HepG2 (cell line): ENCODE data around the gene SLC27A3. TPM values are rescaled to one million over a fixed set of nuclear protein-coding genes. Genes with fewer than 3 reads are reported as not detected.

Source experiments
- AHDC1 ChIP-seq: sonication (generic); formaldehyde crosslinking; IDR thresholded peaks from 2 replicates; pipeline ENCODE4 v1.5.1; 2020; ENCODE audit warnings: mild to moderate bottlenecking, missing genetic modification reagents, borderline replicate concordance
- ARNT2 ChIP-seq: sonication (generic); formaldehyde crosslinking; IDR thresholded peaks from 2 replicates; pipeline ENCODE4 v1.8.0; 2022; ENCODE audit warnings: mild to moderate bottlenecking, low read depth, missing genetic modification reagents, moderate library complexity
- CTCF ChIP-seq: sonication (generic); formaldehyde crosslinking; IDR thresholded peaks from 2 replicates; pipeline ENCODE4 v1.5.0; 2020; ENCODE audit warnings: mild to moderate bottlenecking, missing genetic modification reagents, moderate library complexity
- E2F1 ChIP-seq: sonication (generic); formaldehyde crosslinking; IDR thresholded peaks from 2 replicates; pipeline ENCODE4 v1.5.0; 2020; ENCODE audit warnings: missing genetic modification reagents
- HDAC1 ChIP-seq: sonication (generic); formaldehyde crosslinking; IDR thresholded peaks from 2 replicates; pipeline ENCODE4 v1.5.1; 2020; ENCODE audit warnings: mild to moderate bottlenecking, missing genetic modification reagents
- KLF15 ChIP-seq: sonication (generic); formaldehyde crosslinking; IDR thresholded peaks from 2 replicates; pipeline ENCODE4 v1.8.1; 2023; ENCODE audit warnings: borderline replicate concordance, mild to moderate bottlenecking, inconsistent platforms, missing genetic modification reagents, mixed read lengths
- NFKB2 ChIP-seq: sonication (generic); formaldehyde crosslinking; IDR thresholded peaks from 2 replicates; pipeline ENCODE4 v1.4.0; 2020; ENCODE audit warnings: missing genetic modification reagents, borderline replicate concordance
- REXO4 ChIP-seq: sonication (generic); formaldehyde crosslinking; IDR thresholded peaks from 2 replicates; pipeline ENCODE4 v1.8.0; 2022; ENCODE audit warnings: missing genetic modification reagents, mild to moderate bottlenecking, borderline replicate concordance
- SALL2 ChIP-seq: sonication (generic); formaldehyde crosslinking; IDR thresholded peaks from 2 replicates; pipeline ENCODE4 v1.8.1; 2023; ENCODE audit warnings: mild to moderate bottlenecking, missing genetic modification reagents, inconsistent platforms
- SMYD3 ChIP-seq: sonication (generic); formaldehyde crosslinking; IDR thresholded peaks from 2 replicates; pipeline ENCODE4 v1.8.1; 2023; ENCODE audit warnings: mild to moderate bottlenecking, missing genetic modification reagents
- TCF12 ChIP-seq, 2 experiments: fragments of 450-650 bp in 1 of 2; sonication (generic) in 1 of 2; formaldehyde crosslinking in 1 of 2; IDR thresholded peaks; 2 replicates each; pipeline versions ENCODE4 v1.6.1 to v1.8.0; 2017 to 2022; ENCODE audit warnings: antibody characterized with exemption in 1 of 2, mild to moderate bottlenecking in 1 of 2, missing genetic modification reagents in 1 of 2, moderate library complexity in 1 of 2
- ZNF136 ChIP-seq: sonication (generic); formaldehyde crosslinking; IDR thresholded peaks from 2 replicates; pipeline ENCODE4 v1.8.1; 2022; ENCODE audit warnings: low read depth, mild to moderate bottlenecking, moderate library complexity, missing genetic modification reagents
- ZNF24 ChIP-seq: fragments of 450-650 bp; IDR thresholded peaks from 2 replicates; pipeline ENCODE4 v1.6.1; 2017; ENCODE audit warnings: antibody characterized with exemption, mild to moderate bottlenecking
- ZNF253 ChIP-seq: sonication (generic); formaldehyde crosslinking; IDR thresholded peaks from 2 replicates; pipeline ENCODE4 v1.8.0; 2022; ENCODE audit warnings: mild to moderate bottlenecking, missing genetic modification reagents, borderline replicate concordance
- ZNF362 ChIP-seq: sonication (generic); formaldehyde crosslinking; IDR thresholded peaks from 2 replicates; pipeline ENCODE4 v1.4.0; 2020; ENCODE audit warnings: missing genetic modification reagents, mild to moderate bottlenecking, borderline replicate concordance
- ZNF446 ChIP-seq: sonication (generic); formaldehyde crosslinking; IDR thresholded peaks from 2 replicates; pipeline ENCODE4 v1.5.0; 2020; ENCODE audit warnings: mild to moderate bottlenecking, missing genetic modification reagents
- ZZZ3 ChIP-seq: sonication (generic); formaldehyde crosslinking; IDR thresholded peaks from 2 replicates; pipeline ENCODE4 v1.4.0; 2020; ENCODE audit warnings: missing genetic modification reagents, mild to moderate bottlenecking, borderline replicate concordance
- polyA plus RNA-seq, 8 experiments: library from polyadenylated mRNA; depleted of rRNA in 3 of 8; stranded (reverse) in 7 of 8; unstranded in 1 of 8; fragments of >200 nt; fragmentation: Illumina TruSeq in 4 of 8; extraction: Trizol in 4 of 8; gene quantifications; 2 replicates each; pipeline versions ENCODE4 v1.2.1 to v1.2.3, GENCODE V29; 2011 to 2016; ENCODE audit warnings: low read depth in 4 of 8, missing spikeins in 1 of 8, mixed read lengths in 1 of 8; ENCODE audit not compliant: insufficient read depth in 1 of 8
- total RNA-seq, 5 experiments: library from RNA; depleted of rRNA; stranded (reverse); fragments of >200 nt; fragmentation: Illumina TruSeq; extraction: Trizol; gene quantifications; 2 replicates each; pipeline ENCODE4 v1.2.3, GENCODE V29; 2016; ENCODE audit warnings: low read depth in 1 of 5

The SLC27A3 gene
- total and polyA plus RNA-seq, 2 of the 13 experiments (the other 11 are each of a cell fraction or from before 2014, with no cell fraction given): 4.3 to 10.3 TPM

GRCh38 chr1:153783233-153784190 lies 8.3 kb downstream of the SLC27A3 start (continued):
- peak; percentile 38; the same call in 1 of the 2 replicates for TF ChIP-seq NFKB2 (CRISPR knock-in tag)
- peak; percentile 78; the same call in 1 of the 2 replicates for TF ChIP-seq KLF15
- TF ChIP-seq AHDC1: peak; percentile 65; the same call in 1 of the 2 replicates
- TF ChIP-seq ZZZ3 (CRISPR knock-in tag): no peak
- no peak for TF ChIP-seq ZNF24
- peak; percentile 98 for TF ChIP-seq ZNF136
- peak; percentile 14; the same call in 1 of the 2 replicates for TF ChIP-seq CTCF (CRISPR knock-in tag)
- TF ChIP-seq ZNF446 (CRISPR knock-in tag): 0 out of 2 replicates have a peak, but pooled peaks have one; percentile 68
- TF ChIP-seq ARNT2 (CRISPR knock-in tag): peak; percentile 62; the same call in 1 of the 2 replicates
- TF ChIP-seq REXO4 (CRISPR knock-in tag): no peak
- TF ChIP-seq TCF12 (IDR thresholded peaks at IDR 0.05): no peak
- TF ChIP-seq TCF12 (CRISPR knock-in tag; IDR thresholded peaks at IDR 0.05): 0 out of 2 replicates have a peak, but pooled peaks have one; percentile 74
- TF ChIP-seq E2F1 (CRISPR knock-in tag): peak; percentile 82; the same call in 1 of the 2 replicates
- peak; percentile 81 for TF ChIP-seq HDAC1 (CRISPR knock-in tag)
- TF ChIP-seq SMYD3 (CRISPR knock-in tag): peak; percentile 75; the same call in 1 of the 2 replicates
- TF ChIP-seq ZNF362: peak; percentile 73; the same call in 1 of the 2 replicates
- TF ChIP-seq SALL2: no peak
- TF ChIP-seq ZNF253 (CRISPR knock-in tag): no peak
